ENCODE measurements around the gene NAA80. TPM values are rescaled to one million over a fixed set of nuclear protein-coding genes. Genes with fewer than 3 reads are reported as not detected.

Gene NAA80
- total and polyA plus RNA-seq, 8 donors, result 5.6 to 12.7 (median 9.1) TPM

DNA sequence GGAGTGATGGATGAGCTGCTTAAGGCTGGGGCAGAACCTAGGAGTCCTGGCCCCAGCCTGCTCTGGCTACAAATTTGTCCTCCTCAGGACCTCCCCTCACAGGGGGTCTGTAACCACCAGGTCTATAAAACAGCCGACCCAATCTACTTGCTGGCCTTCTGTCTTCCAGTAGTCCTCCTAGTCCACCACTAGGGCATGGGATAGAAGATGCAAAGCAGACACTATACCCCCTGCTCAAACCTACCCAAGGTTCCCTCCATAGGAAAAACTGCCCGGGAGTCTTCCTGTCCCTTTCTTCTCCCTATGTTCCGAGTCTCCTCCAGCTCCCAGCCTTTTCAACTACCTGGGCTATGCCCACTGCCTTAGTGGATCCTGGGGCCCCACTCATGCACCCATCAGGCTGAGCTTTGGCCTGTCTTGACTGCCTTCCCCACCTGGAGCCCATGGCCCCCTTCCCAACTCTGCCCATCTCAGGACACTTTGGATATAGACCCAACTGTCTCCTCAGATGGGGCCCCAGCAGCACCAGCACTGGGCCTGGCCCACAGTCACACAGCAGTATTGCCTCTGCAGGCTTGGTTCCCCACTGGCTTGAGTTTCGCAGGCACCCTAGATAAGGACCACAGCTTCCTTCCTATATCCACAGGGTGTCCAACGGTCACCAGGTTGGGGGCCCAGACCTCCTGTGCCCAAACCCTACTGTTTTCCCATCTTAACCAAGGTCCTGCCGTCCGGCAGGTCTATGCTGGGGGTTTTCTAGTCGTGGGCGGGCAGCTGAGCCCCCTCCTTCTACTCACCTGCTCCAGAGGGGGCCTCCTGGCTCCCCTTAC is 1.1 kb downstream of the NAA80 start:
- H3K4me3 ChIP-seq, result peak overlapping the region; percentile 63 to 68
- no peak for DNase-seq

DNA sequence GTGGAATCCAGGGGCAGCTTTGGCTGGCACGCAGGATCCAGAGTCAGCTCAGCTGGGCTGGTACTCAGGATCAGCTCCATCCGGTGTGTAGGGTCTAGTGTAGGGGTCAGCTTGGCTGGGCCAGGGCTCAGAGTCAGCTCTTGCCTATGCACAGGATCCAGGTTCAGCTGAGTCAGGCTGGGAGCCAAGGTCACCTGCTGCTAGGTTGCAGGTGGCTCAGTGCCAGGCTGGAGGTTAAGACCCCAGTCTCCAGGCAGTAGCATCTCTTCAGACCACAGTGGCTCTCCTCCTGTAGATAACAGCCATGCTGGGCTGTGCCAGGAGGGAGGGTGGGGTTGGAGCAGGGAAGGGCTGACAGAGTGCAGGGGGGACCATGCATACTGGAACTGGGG is 1.8 kb downstream of the NAA80 start:
- no peak for ATAC-seq
- intact Hi-C loops (cut with DNase I), result no loop called here

More for the DNA sequence above, 1.1 kb downstream of the NAA80 start:
- Histone ChIP-seq H3K36me3 (peaks cover 0 to 5% of the 10 kb centered on the region in 2 donors), H3K27ac (peak overlapping the region; percentile 91 to 92), H3K27me3 (no peaks in the 10 kb centered on the region), H3K4me1 (peaks cover 33 to 52% of the 10 kb centered on the region in 2 donors), H3K9me3 (no peaks in the 10 kb centered on the region)
- no peak for ATAC-seq
- intact Hi-C loops (cut with DNase I), result no loop called here
- TF ChIP-seq, protein P1, sequence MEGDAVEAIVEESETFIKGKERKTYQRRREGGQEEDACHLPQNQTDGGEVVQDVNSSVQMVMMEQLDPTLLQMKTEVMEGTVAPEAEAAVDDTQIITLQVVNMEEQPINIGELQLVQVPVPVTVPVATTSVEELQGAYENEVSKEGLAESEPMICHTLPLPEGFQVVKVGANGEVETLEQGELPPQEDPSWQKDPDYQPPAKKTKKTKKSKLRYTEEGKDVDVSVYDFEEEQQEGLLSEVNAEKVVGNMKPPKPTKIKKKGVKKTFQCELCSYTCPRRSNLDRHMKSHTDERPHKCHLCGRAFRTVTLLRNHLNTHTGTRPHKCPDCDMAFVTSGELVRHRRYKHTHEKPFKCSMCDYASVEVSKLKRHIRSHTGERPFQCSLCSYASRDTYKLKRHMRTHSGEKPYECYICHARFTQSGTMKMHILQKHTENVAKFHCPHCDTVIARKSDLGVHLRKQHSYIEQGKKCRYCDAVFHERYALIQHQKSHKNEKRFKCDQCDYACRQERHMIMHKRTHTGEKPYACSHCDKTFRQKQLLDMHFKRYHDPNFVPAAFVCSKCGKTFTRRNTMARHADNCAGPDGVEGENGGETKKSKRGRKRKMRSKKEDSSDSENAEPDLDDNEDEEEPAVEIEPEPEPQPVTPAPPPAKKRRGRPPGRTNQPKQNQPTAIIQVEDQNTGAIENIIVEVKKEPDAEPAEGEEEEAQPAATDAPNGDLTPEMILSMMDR (IDR thresholded peaks at IDR 0.05), result no peak

DNA sequence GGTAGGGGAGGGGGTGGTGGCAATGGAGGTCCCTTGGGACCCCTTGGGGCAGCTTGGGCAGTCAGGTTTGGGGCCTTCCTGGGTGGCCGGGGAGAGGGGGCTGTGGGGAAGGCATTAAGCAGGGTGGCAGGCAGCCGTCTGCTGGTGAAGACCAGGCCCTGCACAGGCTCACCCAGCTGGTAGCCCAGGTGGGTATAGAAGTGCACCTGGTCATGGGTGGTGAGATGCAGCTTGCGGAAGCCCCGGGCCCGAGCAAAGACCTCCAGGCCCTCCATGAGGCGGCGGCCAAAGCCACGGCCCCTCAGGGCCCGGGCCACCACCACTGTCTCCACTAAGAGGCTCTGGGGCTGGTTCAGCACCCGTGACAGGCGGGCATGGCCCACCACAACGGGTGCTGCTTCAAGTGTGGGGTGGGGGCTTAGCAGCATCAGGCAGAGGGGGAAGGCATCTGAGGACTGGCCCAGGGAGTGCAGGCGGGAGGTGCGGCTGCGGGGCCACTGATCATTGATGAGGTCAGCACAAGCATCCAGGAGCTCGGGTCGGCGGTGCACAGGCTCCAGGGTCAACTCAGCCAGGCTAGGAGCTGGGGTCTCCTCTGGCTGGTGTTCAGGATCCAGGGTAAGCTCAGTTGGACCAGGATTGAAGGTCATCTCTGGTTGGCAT is 2.4 kb downstream of the NAA80 start:
- Histone ChIP-seq H3K27me3 (no peaks in the 10 kb centered on the region), H3K27ac (no peak overlapping the region), H3K4me3 (no peak overlapping the region), H3K4me1 (peaks cover 34 to 49% of the 10 kb centered on the region in 2 donors), H3K9me3 (no peaks in the 10 kb centered on the region), H3K36me3 (peaks cover 0 to 5% of the 10 kb centered on the region in 2 donors)
- DNase-seq (no peak), ATAC-seq (no peak)
- TF ChIP-seq, protein P1 (IDR thresholded peaks at IDR 0.05), result no peak
- intact Hi-C loops (cut with DNase I), result no loop called here

More for the DNA sequence above, 1.8 kb downstream of the NAA80 start:
- Histone ChIP-seq H3K4me3 (no peak overlapping the region), H3K27ac (peak overlapping the region in 1 of 2 donors; percentile 92), H3K36me3 (peaks cover 0 to 5% of the 10 kb centered on the region in 2 donors), H3K4me1 (peaks cover 39 to 54% of the 10 kb centered on the region in 2 donors), H3K27me3 (no peaks in the 10 kb centered on the region), H3K9me3 (no peaks in the 10 kb centered on the region)
- TF ChIP-seq, protein P1 (IDR thresholded peaks at IDR 0.05), result no peak
- no peak for DNase-seq

DNA sequence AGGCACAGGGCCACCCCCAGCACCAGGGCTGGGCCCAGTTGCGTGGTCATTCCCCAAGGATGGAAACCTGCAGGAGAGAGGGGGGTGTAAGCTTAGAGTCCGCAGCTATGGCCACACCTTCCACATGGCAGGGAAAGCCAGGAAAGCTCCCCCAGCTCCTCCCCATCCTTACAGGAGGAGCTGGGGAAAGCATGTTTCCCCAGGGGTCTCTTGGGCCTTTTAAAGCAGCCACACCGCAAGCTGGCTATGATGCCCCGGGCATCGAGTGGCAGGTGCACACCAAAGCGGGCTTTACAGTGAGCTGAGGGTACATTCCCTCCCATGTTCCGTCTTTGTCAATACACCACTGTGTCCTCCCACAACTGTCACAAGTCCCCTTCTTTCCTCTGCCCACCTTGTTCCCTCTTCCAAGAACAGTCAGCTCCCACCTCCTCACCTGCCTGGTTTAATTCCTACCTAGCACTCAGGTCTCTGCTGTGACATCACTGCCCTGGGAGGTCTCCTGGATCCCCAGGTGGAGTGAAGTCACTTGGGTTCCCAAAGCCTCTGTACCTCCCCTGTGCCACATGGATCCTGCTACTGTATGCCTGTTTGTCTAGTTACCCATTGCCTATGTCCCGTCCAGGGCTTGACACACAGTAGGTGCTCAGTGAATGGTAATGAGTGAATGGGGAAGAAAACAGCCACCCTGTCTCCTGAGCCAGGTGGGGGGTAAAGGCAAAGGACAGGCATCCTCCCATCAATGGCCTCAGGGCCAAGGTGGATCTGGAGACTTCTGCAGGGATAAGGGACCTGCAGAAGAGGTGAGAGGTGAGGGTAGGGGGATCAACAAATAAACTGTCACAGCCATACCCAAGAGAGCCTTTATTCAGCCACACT is 3.4 kb downstream of the NAA80 start:
- DNase-seq (no peak), ATAC-seq (no peak)
- Histone ChIP-seq H3K27me3 (no peaks in the 10 kb centered on the region), H3K4me1 (peaks cover 34 to 48% of the 10 kb centered on the region in 2 donors), H3K9me3 (no peaks in the 10 kb centered on the region), H3K27ac (no peak overlapping the region), H3K36me3 (peaks cover 0 to 5% of the 10 kb centered on the region in 2 donors), H3K4me3 (no peak overlapping the region)
- intact Hi-C loops (cut with DNase I), result no loop called here
- TF ChIP-seq, protein P1 (IDR thresholded peaks at IDR 0.05), result no peak

Data from left lung (tissue), 10 donors.